GM21447 (cell line): ENCODE data around the gene HIPK3.
"Not testable (repeated sequence)": the region's sequence is repeated elsewhere in the genome, so short reads cannot be mapped to it uniquely, and the experiment has no call there.

Experiments used
- ATAC-seq: cut with Tn5 transposase; IDR thresholded peaks from one replicate; pipeline ENCODE4 v1.9.1; 2021; ENCODE audit not compliant: unreplicated experiment

HIPK3 gene

DNA sequence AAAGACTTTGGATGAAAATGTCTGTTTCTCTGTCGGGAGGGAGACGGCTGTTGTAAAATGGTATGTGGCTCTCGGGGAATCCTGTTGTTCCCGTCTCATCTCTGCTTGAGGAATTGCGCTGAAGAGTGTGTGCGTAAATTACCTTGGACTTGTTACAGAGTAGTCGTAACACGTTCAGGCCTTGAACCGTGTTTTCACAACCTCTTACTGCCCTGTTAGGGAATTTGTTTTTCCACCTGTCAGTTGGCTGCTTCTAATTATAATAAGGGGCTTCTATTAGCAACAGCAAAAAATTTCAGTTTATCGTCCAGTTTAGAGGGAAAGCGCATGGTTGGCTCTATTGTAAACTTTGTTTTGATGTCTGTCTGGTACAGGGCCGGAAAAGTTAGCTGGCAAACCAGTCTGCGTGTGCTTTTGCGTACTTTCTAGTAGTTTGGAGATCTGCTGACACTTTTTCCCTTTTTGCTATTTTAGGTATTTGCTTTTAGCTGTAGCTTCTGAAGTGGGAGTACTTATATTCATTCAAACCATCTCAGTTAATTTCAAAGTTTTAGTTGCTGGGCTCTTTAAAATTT is 1.5 kb downstream of the HIPK3 start:
- peak; percentile 13 for ATAC-seq

GRCh38 chr11:33259869-33260268 is 2.7 kb downstream of the HIPK3 start:
- ATAC-seq = no peak

GRCh38 chr11:33261350-33261749 is 4.2 kb downstream of the HIPK3 start:
- ATAC-seq = not testable (repeated sequence)

GRCh38 chr11:33262011-33262645 is 4.9 kb downstream of the HIPK3 start:
- ATAC-seq = no peak

GRCh38 chr11:33263549-33263948 is 6.4 kb downstream of the HIPK3 start:
- no peak for ATAC-seq

DNA sequence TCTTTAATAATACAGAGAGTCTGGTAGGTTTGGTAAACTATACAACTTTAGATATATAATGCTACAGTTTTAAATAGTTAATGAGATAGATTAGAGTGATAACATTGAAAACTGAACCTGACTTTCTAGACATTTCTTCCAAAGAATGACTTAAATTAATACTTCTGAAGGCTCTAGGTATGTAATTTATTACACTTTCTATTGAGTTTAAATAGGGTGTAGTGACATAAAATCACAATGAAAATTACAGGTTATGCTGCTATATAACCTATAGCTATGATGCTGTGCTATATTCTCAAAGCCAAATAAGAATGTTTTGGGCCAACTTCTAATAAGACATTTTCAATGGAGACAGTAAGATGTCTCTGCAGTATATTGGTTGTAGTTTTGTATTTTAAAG is 7.7 kb downstream of the HIPK3 start:
- no peak for ATAC-seq

DNA sequence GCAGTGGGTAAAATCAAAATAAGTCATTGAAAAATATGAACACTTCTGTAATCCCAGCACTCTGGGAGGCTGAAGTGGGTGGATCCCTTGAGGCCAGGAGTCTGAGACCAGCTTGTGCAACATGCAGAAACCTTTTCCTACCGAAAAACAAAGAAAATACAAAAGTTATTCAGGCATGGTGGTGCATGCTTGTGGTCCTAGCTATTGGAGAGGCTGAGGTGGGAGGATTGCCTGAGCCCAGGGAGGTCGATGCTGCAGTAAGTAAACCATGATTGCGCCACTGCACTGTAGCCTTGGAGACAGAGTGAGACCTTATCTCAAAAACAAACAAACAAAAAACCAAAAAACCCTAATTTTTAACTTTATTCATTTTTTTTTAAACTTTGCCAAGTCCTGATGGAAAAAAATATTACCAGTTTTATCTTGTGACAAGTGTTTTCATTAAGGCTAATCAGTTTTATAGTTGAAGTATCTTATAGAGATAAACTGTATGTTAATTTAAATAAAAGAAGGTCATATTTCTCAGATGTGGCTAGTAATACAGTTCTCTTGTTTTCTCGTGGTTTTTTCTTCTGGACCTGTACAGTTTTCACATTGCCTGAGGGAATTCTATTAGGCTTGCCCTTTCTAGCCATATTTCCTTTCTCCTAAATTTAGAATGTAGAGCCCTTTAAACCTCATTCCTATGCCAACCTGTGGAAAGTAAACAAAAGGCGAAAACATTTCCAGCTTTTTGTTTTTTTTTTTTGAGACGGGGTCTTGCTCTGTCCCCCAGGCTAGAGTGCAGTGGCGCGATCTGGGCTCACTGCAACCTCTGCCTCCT is 9.4 kb downstream of the HIPK3 start:
- ATAC-seq = no peak

DNA sequence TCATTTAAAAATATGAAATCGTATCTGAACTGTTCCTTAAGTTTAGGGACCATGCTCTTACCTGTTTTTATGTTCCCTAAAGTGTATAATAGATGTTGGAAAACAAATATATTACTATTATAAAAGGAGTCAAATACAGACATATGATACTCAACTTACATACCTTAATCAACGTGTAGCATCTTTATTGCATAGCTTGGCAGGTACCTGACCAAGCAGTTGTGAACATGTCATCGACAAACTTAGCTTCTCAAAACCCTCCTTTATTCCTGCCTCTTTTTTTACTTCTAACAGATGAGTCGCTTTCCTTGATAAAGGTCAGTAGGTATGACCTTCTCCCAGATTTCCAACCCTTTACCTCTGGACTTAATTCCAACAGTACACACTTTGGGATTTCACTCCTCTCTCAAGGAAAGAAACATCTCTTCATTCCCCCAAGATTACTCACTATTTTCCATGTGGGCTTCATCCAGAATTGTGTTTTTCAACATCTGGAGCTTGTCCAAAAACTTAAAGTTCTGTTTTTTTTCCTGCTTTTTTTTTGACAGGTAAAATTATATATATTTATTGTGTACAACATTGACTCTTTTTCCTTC is 11.9 kb downstream of the HIPK3 start:
- no peak for ATAC-seq

DNA sequence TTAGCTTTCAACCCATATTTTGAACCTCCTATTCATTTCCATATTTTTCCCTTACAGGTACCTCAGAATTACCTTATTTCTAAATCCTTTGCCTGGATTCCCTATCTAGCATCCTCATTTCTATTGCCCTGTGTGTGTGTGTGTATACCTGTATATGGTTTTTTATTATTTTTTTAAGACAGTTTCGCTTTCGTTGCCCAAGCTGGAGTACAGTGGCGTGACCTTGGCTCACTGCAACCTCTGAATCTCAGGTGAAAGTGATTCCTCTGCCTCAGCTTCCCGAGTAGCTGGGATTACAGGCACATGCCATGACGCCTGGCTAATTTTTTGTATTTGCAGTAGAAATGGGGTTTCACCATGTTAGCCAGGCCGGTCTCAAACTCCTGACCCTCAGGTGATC is 12.6 kb downstream of the HIPK3 start:
- no peak for ATAC-seq

- no peak for ATAC-seq
Observed at GRCh38 chr11:33271059-33271458, 13.9 kb downstream of the HIPK3 start.

DNA sequence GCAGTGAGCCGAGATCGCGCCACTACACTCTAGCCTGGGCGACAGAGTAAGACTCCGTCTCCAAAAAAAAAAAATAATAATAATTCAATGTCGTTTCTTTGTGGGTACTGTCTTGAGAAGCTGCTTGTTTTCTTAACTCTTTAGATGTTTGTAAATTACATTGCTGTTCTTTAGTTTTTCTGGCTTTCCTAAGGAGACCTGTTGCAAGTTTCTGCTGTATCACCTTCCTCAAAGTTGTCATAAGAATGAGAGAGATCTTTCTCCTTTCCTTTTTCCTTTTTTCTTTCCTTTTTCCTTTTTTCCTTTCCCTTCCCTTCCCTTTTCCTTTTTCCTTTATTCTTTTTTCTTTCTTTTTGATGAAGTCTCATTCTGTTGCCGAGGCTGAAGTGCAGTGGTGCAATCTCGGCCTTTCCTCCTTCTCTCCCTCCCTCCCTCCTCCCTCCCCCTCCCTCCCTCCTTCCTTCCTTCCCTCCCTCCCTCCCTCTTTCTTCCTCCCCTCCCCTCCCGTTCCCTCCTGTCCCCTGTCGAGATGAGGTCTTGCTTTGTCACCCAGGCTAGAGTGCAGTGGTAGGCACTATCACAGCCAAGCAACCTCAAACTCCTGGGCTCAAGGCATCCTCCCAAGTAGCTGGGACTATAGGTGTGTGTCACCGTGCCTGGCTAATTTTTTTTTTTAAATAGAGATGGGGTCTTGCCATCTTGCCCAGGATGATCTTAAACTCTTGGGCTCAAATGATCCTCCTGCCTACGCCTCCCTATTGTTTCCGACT is 15.3 kb downstream of the HIPK3 start:
- ATAC-seq = no peak

- no peak for ATAC-seq
Observed at GRCh38 chr11:33273656-33274055, 16.5 kb downstream of the HIPK3 start.

GRCh38 chr11:33280411-33280810 is 23.2 kb downstream of the HIPK3 start:
- no peak for ATAC-seq

GRCh38 chr11:33281758-33282157 is 24.6 kb downstream of the HIPK3 start:
- no peak for ATAC-seq

GRCh38 chr11:33284818-33285217 is 27.6 kb downstream of the HIPK3 start:
- no peak for ATAC-seq

- ATAC-seq = no peak
Observed at GRCh38 chr11:33290319-33290718, 33.1 kb downstream of the HIPK3 start.

GRCh38 chr11:33291004-33291777 is 34.0 kb downstream of the HIPK3 start:
- peak; percentile 82 for ATAC-seq

DNA sequence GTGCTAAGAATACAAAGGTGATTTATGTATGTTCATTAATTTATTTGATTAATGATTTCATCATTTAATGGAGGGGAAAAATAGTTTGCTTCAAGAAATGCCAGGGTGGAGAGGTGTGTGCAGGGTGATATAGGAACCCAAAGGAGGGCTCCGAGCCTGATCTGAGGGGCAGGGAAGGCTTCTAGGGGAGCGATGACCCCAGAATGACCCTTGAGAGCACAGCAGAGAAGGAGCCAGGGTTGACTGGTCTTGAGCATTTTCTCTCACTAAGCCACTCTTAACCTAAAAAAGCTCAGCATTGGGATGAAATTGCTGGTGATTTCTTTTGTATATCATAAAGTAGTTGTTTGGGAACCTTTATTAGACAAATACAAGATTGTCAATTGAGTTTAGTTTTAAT is 35.1 kb downstream of the HIPK3 start:
- no peak for ATAC-seq

DNA sequence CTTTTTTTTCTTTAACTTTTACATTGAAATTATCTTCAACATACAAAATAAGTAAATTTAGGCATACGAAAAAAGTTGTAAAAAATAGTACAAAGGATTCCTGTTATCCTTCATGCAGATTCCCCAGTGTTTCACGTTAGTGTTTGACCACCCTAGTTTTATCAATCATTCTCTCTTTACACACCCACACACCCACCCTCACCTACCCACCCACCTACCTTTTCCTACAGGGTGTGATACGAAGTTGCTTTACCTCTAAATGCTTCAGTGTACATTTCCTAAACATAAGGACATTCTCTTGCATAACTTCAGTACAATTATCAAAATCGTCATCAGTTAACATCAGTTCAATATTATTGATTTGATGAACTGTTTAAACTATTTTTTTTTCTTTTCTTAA is 37.0 kb downstream of the HIPK3 start:
- no peak for ATAC-seq

DNA sequence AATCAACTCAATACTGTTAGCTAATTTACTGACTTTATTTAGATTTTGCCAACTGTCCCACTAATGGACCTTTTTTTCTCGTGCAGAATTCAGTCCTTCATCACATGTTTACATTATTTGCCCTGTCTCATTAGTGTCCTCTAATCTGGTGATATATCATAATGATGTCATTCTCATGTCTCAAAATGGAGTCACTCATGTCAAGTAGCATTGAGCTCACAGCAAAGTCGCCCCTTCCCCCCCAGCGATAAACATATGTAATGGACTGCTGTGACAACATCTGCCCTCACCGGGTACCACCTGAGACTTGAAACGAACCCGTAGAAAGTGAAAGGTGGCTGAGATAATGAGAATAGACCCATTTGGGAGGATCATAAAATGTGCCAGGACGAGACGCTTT is 37.6 kb downstream of the HIPK3 start:
- no peak for ATAC-seq
